Measurements from ENCODE around the gene CPA1. TPM values are rescaled to one million over a fixed set of nuclear protein-coding genes. Genes with fewer than 3 reads are reported as not detected.

Gene CPA1
- total and polyA plus RNA-seq, 9 of the 15 experiments (the other 6 are each of a cell fraction or from before 2014, with no cell fraction given): 6.5 TPM; not detected in 8

GRCh38 chr7:130367088-130367755 is 13.1 kb upstream of the CPA1 start (continued):
- TF ChIP-seq SMARCE1 (IDR thresholded peaks at IDR 0.05) (no peak), KHSRP (IDR thresholded peaks at IDR 0.05) (no peak), ZBTB43 (CRISPR knock-in tag; IDR thresholded peaks at IDR 0.05) (no peak), RAD51 (IDR thresholded peaks at IDR 0.05; ENCODE audit: borderline replicate concordance, low read depth) (peak; percentile 93), HES1 (IDR thresholded peaks at IDR 0.05; ENCODE audit: low read depth) (no peak), HDAC6 (IDR thresholded peaks at IDR 0.05; ENCODE audit: low read depth, low read length) (no peak), MLLT1 (IDR thresholded peaks at IDR 0.05) (no peak), FOXP1 (CRISPR knock-in tag; IDR thresholded peaks at IDR 0.05) (no peak), MAX (CRISPR knock-in tag; IDR thresholded peaks at IDR 0.05) (no peak), RBM15 (IDR thresholded peaks at IDR 0.05; ENCODE audit: insufficient read depth, low read length) (no peak), ETV1 (tag; conservative IDR thresholded peaks at IDR 0.05; ENCODE audit: low read depth) (no peak), TFE3 (CRISPR knock-in tag; IDR thresholded peaks at IDR 0.05) (peak; percentile 95), ZNF282 (CRISPR knock-in tag; IDR thresholded peaks at IDR 0.05) (no peak), LARP7 (IDR thresholded peaks at IDR 0.05) (no peak), TOE1 (IDR thresholded peaks at IDR 0.05; ENCODE audit: borderline replicate concordance) (peak; percentile 96), TOE1 (CRISPR knock-in tag; IDR thresholded peaks at IDR 0.05; ENCODE audit: borderline replicate concordance, low read depth) (no peak), SRSF1 (IDR thresholded peaks at IDR 0.05; ENCODE audit: low read depth, low read length) (no peak), CUX1 (CRISPR knock-in tag; IDR thresholded peaks at IDR 0.05) (no peak)

Measured in K562 (cell line).